Type B pancreatic cell (in vitro differentiated cells): ENCODE results near the gene PRRC2B. TPM values are rescaled to one million over a fixed set of nuclear protein-coding genes. Genes with fewer than 3 reads are reported as not detected.
A peak's percentile ranks its signal among the peaks of the same experiment; 100 is the strongest.

Experiments
- DNase-seq: peaks from one replicate; pipeline ENCODE4 v3.0.0; 2021; ENCODE audit warnings: mixed read lengths; ENCODE audit not compliant: unreplicated experiment; ENCODE audit errors: extremely low spot score
- H3K27ac Mint-ChIP-seq: 2 replicates; pipeline ENCODE4 v1.8.0; 2021; ENCODE audit warnings: mild to moderate bottlenecking, mixed read lengths
- H3K27me3 Mint-ChIP-seq: 2 replicates; pipeline ENCODE4 v1.8.0; 2021; ENCODE audit warnings: mixed read lengths
- H3K36me3 Mint-ChIP-seq: 2 replicates; pipeline ENCODE4 v1.8.0; 2021; ENCODE audit warnings: mixed read lengths
- H3K4me1 Mint-ChIP-seq: one replicate; pipeline ENCODE4 v1.8.0; 2021; ENCODE audit warnings: mixed read lengths; ENCODE audit not compliant: unreplicated experiment
- H3K4me3 Mint-ChIP-seq: 2 replicates; pipeline ENCODE4 v1.8.0; 2021; ENCODE audit warnings: mild to moderate bottlenecking, mixed read lengths
- H3K9me3 Mint-ChIP-seq: 2 replicates; pipeline ENCODE4 v1.8.0; 2021; ENCODE audit warnings: mixed read lengths
- CTCF ChIP-seq: fragments of 200-600 bp; sonication (generic); conservative IDR thresholded peaks from 2 replicates; pipeline ENCODE4 v1.5.0; 2021; ENCODE audit warnings: antibody characterized with exemption, mild to moderate bottlenecking
- total RNA-seq: library from RNA; stranded (reverse); gene quantifications from 2 replicates; pipeline ENCODE4 v1.2.1, GENCODE V29; 2021; ENCODE audit warnings: low replicate concordance

PRRC2B gene
- total RNA-seq, 1 donor from 2014 or later, result 300 TPM

GRCh38 chr9:131473891-131474290, 80.0 kb downstream of the PRRC2B start:
- Mint-ChIP-seq H3K4me3 (no peak overlapping the region), H3K27ac (no peak overlapping the region), H3K36me3 (peaks cover 36% of the 10 kb centered on the region), H3K9me3 (no peaks in the 10 kb centered on the region), H3K27me3 (no peaks in the 10 kb centered on the region), H3K4me1 (peaks cover 5% of the 10 kb centered on the region)
- TF ChIP-seq CTCF, result no peak
- DNase-seq, result no peak

DNA sequence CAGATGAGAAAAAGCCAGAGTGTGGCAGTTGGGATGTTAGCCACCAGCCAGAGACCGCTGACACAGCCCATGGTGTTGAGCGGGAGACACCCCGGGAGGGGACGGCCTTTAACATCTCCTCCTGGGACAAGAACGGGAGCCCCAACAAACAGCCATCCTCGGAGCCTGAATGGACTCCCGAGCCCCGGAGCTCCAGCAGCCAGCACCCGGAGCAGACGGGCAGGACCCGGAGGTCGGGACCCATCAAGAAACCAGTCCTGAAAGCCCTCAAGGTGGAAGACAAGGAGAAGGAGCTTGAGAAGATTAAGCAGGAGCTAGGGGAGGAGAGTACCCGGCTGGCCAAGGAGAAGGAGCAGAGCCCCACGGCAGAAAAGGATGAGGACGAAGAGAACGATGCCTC, 80.8 kb downstream of the PRRC2B start:
- H3K36me3 Mint-ChIP-seq, result peaks cover 37% of the 10 kb centered on the region
- no peaks in the 10 kb centered on the region for H3K9me3 Mint-ChIP-seq
- no peak overlapping the region for H3K4me3 Mint-ChIP-seq
- DNase-seq, result no peak
- no peak for TF ChIP-seq CTCF
- peaks cover 5% of the 10 kb centered on the region for H3K4me1 Mint-ChIP-seq
- H3K27ac Mint-ChIP-seq, result no peak overlapping the region
- H3K27me3 Mint-ChIP-seq, result no peaks in the 10 kb centered on the region

DNA sequence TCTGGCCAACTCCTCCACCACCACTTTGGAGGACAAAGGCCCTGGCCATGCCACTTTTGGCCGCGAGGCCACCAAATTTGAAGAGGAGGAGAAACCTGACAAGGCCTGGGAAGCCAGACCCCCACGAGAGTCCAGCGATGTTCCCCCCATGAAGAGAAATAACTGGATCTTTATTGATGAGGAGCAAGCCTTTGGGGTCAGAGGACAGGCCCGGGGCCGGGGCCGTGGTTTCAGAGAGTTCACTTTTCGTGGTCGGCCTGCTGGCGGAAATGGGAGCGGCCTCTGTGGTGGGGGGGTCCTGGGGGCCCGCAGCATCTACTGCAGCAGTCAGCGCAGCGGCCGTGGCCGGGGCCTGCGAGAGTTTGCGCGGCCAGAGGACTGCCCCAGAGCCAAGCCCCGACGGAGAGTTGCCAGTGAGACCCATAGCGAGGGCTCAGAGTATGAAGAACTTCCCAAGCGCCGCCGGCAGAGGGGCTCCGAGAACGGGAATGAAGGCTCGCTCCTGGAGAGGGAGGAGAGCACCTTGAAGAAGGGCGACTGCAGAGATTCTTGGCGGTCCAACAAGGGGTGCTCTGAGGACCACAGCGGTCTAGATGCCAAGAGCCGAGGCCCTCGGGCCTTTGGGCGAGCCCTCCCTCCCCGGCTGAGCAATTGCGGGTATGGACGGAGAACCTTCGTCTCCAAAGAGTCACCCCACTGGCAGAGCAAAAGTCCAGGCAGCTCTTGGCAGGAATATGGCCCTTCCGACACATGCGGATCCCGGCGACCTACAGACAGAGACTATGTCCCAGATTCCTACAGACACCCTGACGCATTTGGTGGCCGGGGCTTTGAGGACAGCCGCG, 81.4 kb downstream of the PRRC2B start:
- Mint-ChIP-seq H3K27me3 (no peaks in the 10 kb centered on the region), H3K27ac (no peak overlapping the region), H3K4me1 (peaks cover 5% of the 10 kb centered on the region), H3K4me3 (no peak overlapping the region), H3K36me3 (peaks cover 31% of the 10 kb centered on the region), H3K9me3 (no peaks in the 10 kb centered on the region)
- TF ChIP-seq CTCF, result no peak
- DNase-seq, result no peak

DNA sequence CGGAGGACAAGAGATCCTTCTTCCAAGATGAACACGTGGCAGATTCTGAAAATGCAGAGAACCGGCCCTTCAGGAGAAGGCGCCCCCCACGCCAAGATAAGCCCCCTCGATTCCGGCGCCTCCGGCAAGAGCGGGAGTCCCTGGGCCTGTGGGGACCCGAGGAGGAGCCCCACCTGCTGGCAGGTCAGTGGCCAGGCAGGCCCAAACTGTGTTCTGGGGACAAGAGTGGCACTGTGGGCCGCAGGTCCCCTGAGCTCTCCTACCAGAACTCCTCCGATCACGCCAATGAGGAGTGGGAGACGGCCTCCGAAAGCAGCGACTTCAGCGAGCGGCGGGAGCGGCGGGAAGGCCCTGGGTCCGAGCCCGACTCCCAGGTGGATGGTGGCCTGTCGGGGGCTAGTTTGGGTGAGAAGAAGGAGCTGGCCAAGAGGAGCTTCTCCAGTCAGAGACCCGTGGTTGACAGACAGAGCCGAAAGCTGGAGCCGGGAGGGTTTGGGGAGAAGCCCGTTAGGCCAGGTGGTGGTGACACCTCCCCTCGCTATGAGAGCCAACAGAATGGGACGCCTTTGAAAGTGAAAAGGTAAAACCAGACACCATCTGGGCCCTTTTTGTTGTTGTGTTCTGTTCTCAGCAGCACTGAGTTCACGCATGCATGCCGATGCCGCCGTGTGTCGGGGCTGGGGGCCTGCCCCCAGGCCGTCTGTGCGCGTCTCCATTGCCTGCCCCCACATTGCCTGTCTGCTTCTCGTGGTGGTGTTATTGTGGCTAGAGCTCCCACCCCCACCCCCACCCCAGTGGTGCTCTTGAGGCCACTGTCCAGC, 82.3 kb downstream of the PRRC2B start:
- H3K27me3 Mint-ChIP-seq, result no peaks in the 10 kb centered on the region
- no peak for DNase-seq
- H3K9me3 Mint-ChIP-seq, result no peaks in the 10 kb centered on the region
- TF ChIP-seq CTCF, result peak; percentile 52
- H3K36me3 Mint-ChIP-seq, result peaks cover 26% of the 10 kb centered on the region
- H3K4me1 Mint-ChIP-seq, result peaks cover 5% of the 10 kb centered on the region
- H3K4me3 Mint-ChIP-seq, result no peak overlapping the region
- no peak overlapping the region for H3K27ac Mint-ChIP-seq

DNA sequence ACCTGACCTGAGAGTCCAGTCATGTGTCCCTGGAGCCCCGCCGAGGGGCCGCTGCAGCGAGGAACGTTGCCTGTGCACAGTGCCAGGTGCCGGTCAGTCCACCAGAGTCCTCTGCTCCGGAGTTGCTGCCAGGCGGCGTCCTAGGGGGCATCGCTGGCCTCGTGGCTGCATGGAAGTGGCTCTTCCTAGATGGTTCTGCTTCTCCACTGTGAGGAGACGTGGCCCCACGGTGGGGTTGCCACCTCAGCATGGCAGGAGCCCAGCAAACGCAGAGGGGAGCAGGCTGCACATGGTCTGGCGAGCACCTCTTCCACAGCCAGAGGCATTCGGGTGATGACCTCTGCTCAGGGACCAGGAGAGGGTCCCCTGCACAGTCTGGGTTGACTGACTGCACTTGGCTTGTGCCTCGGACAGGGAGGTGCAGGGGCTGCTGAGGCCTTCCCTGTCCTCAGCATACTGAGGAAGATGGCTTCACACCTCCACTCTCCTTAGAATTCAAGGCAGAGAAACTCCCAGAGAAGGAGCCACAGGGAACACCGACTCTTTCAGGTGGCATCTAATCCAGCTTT, 83.0 kb downstream of the PRRC2B start:
- Mint-ChIP-seq H3K9me3 (no peaks in the 10 kb centered on the region), H3K36me3 (peaks cover 23% of the 10 kb centered on the region), H3K27me3 (no peaks in the 10 kb centered on the region), H3K27ac (no peak overlapping the region), H3K4me3 (no peak overlapping the region), H3K4me1 (peaks cover 5% of the 10 kb centered on the region)
- no peak for DNase-seq
- TF ChIP-seq CTCF, result no peak
